Kidney epithelial cell (primary cell): Measurements from ENCODE around the gene RAP2B. TPM values are rescaled to one million over a fixed set of nuclear protein-coding genes. Genes with fewer than 3 reads are reported as not detected.

Experiments
- DNase-seq: peaks from one replicate; pipeline ENCODE4 v3.0.0-alpha.2; 2010; ENCODE audit warnings: low read depth
- H3K27me3 ChIP-seq: 2 replicates; pipeline ENCODE4 v1.6.0; 2011; ENCODE audit warnings: low read length; ENCODE audit not compliant: control insufficient read depth, insufficient read depth
- H3K36me3 ChIP-seq: 2 replicates; pipeline ENCODE4 v1.5.1; 2011; ENCODE audit warnings: low read length; ENCODE audit not compliant: control insufficient read depth, insufficient read depth
- H3K4me3 ChIP-seq: 2 replicates; pipeline ENCODE4 v1.5.1; 2011; ENCODE audit warnings: low read depth, mild to moderate bottlenecking, control low read depth, low read length
- total RNA-seq: library from RNA; depleted of rRNA; stranded (reverse); fragments of >200 nt; gene quantifications from 2 replicates; pipeline ENCODE4 v1.2.3, GENCODE V29; 2015
- TF ChIP-seq, protein P1 (sequence below): IDR thresholded peaks from 2 replicates; pipeline ENCODE4 v1.5.1; 2011; ENCODE audit warnings: mild to moderate bottlenecking, moderate library complexity, low read length, control low read depth, inconsistent platforms; ENCODE audit not compliant: insufficient read depth, poor library complexity, severe bottlenecking

RAP2B gene
- total RNA-seq, 1 donor from 2014 or later = 43.6 TPM

DNA sequence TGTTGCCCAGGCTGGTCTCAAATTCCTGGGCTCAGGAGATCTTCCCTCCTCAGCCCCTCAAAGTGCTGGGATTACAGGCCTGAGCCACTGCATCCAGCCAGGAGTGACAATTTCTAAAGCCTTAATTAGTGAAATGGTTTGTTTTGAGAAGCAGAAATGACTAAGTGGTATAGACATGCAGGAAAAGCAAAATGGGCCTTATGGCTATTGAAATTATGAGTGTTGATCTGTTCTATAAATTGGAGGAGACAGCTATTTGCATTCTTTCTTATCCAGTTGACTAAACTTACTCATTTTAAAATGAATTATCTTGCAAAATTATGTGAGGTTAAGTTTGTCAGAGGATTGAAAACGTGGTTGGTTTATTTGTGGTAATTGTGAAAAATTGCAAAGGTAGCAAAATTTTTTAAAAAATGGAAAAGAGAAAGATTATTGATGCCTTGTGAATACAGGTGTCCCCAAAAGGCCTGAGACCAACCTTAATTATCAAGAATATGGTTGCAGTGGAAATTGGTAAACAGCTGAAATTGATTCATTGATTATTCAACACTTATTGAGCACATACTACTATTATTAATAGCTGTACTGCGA, 7.9 kb downstream of the RAP2B start:
- H3K36me3 ChIP-seq = no peaks in the 10 kb centered on the region
- H3K27me3 ChIP-seq = no peaks in the 10 kb centered on the region
- TF ChIP-seq, protein P1, sequence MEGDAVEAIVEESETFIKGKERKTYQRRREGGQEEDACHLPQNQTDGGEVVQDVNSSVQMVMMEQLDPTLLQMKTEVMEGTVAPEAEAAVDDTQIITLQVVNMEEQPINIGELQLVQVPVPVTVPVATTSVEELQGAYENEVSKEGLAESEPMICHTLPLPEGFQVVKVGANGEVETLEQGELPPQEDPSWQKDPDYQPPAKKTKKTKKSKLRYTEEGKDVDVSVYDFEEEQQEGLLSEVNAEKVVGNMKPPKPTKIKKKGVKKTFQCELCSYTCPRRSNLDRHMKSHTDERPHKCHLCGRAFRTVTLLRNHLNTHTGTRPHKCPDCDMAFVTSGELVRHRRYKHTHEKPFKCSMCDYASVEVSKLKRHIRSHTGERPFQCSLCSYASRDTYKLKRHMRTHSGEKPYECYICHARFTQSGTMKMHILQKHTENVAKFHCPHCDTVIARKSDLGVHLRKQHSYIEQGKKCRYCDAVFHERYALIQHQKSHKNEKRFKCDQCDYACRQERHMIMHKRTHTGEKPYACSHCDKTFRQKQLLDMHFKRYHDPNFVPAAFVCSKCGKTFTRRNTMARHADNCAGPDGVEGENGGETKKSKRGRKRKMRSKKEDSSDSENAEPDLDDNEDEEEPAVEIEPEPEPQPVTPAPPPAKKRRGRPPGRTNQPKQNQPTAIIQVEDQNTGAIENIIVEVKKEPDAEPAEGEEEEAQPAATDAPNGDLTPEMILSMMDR = no peak
- no peak overlapping the region for H3K4me3 ChIP-seq
- no peak for DNase-seq

DNA sequence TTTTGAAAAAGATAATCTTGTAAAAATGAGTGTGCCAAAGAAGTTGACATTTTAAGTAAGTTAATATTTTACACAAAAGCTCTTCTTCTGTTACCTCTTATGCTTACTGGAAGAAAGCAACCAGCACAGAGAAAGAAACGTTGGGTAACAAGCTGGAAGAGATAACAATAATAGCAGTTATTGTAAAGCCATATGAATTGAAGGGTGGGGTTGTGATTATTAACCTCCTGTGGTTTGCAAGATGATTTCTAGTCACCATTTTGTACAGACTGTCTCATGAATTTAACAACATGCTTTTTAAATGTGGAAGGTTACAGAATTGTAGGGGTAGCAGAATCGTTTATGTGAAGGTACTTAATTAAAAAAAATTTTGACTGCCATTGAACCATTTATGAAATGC, 9.2 kb downstream of the RAP2B start:
- Histone ChIP-seq H3K27me3 (no peaks in the 10 kb centered on the region), H3K4me3 (no peak overlapping the region), H3K36me3 (no peaks in the 10 kb centered on the region)
- DNase-seq = no peak
- TF ChIP-seq, protein P1 = no peak

DNA sequence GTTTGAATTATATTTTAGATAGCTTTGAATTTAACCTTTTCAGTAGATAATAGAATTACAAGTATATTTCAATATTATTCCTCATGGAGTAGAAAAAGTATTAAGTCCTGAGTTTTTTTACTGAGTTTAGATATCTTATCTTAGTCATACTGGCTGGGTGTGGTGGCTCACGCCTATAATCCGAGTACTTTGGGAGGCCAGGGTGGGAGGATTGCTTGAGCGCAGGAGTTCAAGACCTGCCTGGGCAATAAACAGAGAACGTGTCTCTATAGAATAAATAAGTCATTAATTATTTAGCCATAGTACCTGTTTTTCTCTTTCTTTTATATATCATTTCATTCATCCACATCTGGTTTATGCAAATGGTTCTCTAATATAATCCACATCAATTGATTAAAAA, 9.9 kb downstream of the RAP2B start:
- no peaks in the 10 kb centered on the region for H3K36me3 ChIP-seq
- no peak overlapping the region for H3K4me3 ChIP-seq
- TF ChIP-seq, protein P1 = no peak
- no peak for DNase-seq
- no peaks in the 10 kb centered on the region for H3K27me3 ChIP-seq

DNA sequence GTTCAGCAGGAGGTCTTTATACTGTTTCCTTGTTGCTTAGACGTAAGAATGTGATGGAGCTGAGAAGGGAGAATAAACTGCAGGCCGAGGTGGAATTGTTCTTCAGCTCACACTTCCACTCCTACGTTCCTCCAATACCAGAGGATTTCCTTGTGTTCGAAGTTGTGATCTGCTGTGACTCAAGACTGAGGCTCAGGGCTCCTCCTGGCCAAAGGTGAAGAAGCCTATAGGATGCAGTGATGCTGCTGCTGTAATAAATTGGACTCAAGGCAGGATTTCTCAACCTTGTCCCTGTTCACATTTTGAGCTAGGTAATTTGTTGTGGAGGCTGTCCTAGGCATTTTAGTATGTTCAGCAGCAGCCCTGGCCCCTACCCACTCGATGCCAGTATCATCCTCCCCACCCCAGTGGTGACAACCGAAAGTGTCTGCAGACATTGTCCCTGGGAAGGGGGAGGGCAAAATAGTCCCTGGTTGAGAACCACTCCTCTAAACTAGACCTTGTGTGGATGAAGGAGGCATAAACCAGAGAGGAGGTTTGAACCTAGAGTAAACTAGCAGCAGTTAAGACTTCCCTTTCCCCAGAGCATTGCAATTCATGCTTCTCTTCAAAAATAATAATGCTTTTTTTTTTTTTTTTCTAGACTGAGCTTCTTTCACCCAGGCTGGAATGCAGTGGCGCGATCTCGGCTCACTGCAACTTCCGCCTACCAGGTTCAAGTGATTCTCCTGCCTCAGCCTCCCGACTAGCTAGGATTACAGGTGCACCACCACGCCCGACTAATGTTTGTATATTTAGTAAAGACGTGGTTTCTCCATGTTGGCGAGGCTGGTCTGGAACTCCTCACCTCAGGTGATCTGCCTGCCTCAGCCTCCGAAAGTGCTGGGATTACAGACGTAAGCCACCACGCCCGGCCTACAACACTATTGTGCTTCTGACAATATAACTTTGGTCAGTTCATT, 11.1 kb downstream of the RAP2B start:
- TF ChIP-seq, protein P1 = no peak
- Histone ChIP-seq H3K36me3 (no peaks in the 10 kb centered on the region), H3K27me3 (no peaks in the 10 kb centered on the region), H3K4me3 (no peak overlapping the region)
- no peak for DNase-seq

DNA sequence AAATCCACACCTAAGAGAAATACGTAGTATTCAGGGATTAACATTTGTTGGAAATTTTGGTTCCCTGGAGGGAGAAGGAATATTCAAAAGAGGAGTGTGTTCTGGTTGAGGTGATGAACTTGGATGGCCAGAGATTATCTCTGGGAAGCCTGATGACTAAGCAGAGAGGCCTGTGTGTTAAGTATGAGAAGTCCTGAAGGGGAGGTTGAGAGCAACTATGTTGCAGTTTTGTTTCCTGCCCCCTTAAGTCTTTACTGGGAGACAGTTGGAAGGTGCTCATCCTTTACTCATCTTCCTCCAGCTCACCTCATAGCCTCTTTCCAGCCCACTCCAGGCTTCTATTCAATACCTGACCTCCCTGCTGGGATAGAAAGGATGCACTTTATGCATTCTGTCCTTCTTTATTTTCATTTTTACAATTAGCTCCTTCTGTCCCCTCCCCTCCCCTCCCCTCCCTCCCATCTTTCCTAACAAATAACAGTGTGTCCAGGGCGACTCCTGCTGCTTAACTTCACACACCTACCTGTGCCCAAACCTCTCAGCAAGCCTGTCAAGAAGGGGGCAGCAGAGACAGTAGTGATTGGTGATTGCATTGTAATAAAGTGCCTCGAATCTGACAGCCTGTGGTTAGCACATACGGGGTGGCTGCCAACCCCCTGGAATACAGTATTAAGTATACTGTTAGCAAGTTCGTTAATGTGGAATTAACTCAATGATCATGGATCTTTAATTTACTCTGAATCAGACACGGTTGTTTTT, 11.9 kb downstream of the RAP2B start:
- Histone ChIP-seq H3K36me3 (no peaks in the 10 kb centered on the region), H3K27me3 (no peaks in the 10 kb centered on the region), H3K4me3 (no peak overlapping the region)
- TF ChIP-seq, protein P1 = no peak
- no peak for DNase-seq
